Epidermal melanocyte (primary cell): ENCODE data around the gene SNCB.

Source experiments
- DNase-seq: peaks from one replicate; pipeline ENCODE4 v3.0.0; 2011; ENCODE audit warnings: low spot score; ENCODE audit not compliant: insufficient read length

Gene SNCB

GRCh38 chr5:176644878-176645670, 14.7 kb upstream of the SNCB start:
- DNase-seq: no peak

GRCh38 chr5:176644294-176644693, 14.0 kb upstream of the SNCB start:
- no peak for DNase-seq

- no peak for DNase-seq
Measured at GRCh38 chr5:176643491-176644219, 13.3 kb upstream of the SNCB start.

- DNase-seq: no peak
Measured at GRCh38 chr5:176642675-176643490, 12.5 kb upstream of the SNCB start.

- DNase-seq: no peak
Measured at GRCh38 chr5:176640616-176641015, 10.3 kb upstream of the SNCB start.

- DNase-seq: no peak
Measured at GRCh38 chr5:176639981-176640380, 9.6 kb upstream of the SNCB start.

GRCh38 chr5:176639208-176639607, 8.9 kb upstream of the SNCB start:
- DNase-seq: no peak

GRCh38 chr5:176638437-176638836, 8.1 kb upstream of the SNCB start:
- DNase-seq: no peak

- DNase-seq: no peak
Measured at GRCh38 chr5:176637556-176637955, 7.2 kb upstream of the SNCB start.

GRCh38 chr5:176636426-176636825, 6.1 kb upstream of the SNCB start:
- peak; percentile 60 for DNase-seq

- no peak for DNase-seq
Measured at GRCh38 chr5:176633598-176633997, 3.3 kb upstream of the SNCB start.

- no peak for DNase-seq
Measured at GRCh38 chr5:176632745-176633144, 2.4 kb upstream of the SNCB start.

- DNase-seq: no peak
Measured at GRCh38 chr5:176631383-176632200, 1.3 kb upstream of the SNCB start.

GRCh38 chr5:176630681-176631222, 418 bp upstream of the SNCB start:
- DNase-seq: no peak

GRCh38 chr5:176629317-176629852, 949 bp downstream of the SNCB start:
- no peak for DNase-seq

- no peak for DNase-seq
Measured at GRCh38 chr5:176628406-176629228, 1.7 kb downstream of the SNCB start.

GRCh38 chr5:176627582-176627981, 2.8 kb downstream of the SNCB start:
- DNase-seq: no peak

- DNase-seq: no peak
Measured at GRCh38 chr5:176626876-176627236, 3.5 kb downstream of the SNCB start.

- no peak for DNase-seq
Measured at GRCh38 chr5:176625966-176626875, 4.1 kb downstream of the SNCB start.
